ENCODE data around the gene LRRC63.

DNA sequence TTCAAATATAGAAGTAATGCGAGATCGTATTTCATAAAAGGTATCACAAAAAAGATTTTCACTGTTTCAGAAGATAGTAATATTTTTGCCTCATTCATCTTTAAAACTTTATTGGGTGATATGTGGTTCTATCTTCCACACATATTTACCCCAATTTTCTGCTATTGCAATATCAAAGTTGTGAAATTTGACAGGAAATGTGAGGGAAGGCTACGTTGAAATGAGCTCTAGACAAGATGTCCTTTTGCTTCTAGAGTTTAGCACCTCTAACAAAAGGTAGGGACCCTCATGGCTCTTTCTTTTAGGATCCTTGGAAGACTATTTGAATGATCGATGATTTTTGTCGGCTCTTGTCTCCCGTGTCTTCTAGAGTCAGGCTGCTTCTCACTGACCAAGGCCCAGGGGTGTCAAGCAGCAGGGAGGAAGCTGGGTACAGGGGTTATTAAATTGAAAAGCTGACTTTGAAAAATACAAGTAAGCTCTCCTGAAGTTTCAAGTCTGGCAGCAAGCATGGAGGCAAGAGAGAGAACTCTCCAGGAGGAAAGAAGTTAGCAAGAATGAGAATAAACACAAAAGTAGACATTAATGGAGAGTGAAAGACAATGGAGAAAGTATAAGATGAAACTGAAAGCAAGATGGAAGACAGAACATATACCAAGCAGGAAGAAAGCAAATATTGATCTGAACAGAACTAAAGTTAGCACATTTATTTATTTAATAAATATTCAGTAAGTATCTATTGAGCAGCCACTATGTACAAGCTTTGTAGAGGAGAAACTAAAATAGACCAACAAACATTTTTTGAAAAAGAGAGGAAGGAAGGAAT, 101.9 kb downstream of the LRRC63 start:
- TF ChIP-seq, protein P1, sequence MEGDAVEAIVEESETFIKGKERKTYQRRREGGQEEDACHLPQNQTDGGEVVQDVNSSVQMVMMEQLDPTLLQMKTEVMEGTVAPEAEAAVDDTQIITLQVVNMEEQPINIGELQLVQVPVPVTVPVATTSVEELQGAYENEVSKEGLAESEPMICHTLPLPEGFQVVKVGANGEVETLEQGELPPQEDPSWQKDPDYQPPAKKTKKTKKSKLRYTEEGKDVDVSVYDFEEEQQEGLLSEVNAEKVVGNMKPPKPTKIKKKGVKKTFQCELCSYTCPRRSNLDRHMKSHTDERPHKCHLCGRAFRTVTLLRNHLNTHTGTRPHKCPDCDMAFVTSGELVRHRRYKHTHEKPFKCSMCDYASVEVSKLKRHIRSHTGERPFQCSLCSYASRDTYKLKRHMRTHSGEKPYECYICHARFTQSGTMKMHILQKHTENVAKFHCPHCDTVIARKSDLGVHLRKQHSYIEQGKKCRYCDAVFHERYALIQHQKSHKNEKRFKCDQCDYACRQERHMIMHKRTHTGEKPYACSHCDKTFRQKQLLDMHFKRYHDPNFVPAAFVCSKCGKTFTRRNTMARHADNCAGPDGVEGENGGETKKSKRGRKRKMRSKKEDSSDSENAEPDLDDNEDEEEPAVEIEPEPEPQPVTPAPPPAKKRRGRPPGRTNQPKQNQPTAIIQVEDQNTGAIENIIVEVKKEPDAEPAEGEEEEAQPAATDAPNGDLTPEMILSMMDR (IDR thresholded peaks at IDR 0.05) = no peak
- no peak for TF ChIP-seq POLR2A (IDR thresholded peaks at IDR 0.05)

Measured in thyroid gland (tissue), 4 donors.